GM12865 (cell line): ENCODE results near the gene OGT.
"Not testable (repeated sequence)": the region's sequence is repeated elsewhere in the genome, so short reads cannot be mapped to it uniquely, and the experiment has no call there.

Experiments used
- DNase-seq: peaks from one replicate; pipeline ENCODE4 v3.0.0; 2010; ENCODE audit warnings: low read depth
- H3K4me3 ChIP-seq: 2 replicates; pipeline ENCODE4 v1.5.1; 2011; ENCODE audit warnings: mild to moderate bottlenecking, low read depth, low read length, control low read depth
- CTCF ChIP-seq: IDR thresholded peaks from 2 replicates; pipeline ENCODE4 v1.5.1; 2011; ENCODE audit warnings: low read length, control low read depth, low read depth, inconsistent platforms; ENCODE audit not compliant: insufficient read depth; ENCODE audit errors: missing control alignments

Gene OGT

GRCh38 chrX:71547339-71547738 lies 14.4 kb downstream of the OGT start:
- no peak overlapping the region for H3K4me3 ChIP-seq
- no peak for DNase-seq
- no peak for TF ChIP-seq CTCF

- no peak for DNase-seq
- H3K4me3 ChIP-seq = no peak overlapping the region
- TF ChIP-seq CTCF = no peak
Measured at GRCh38 chrX:71549986-71550385, 17.1 kb downstream of the OGT start.

- H3K4me3 ChIP-seq = no peak overlapping the region
- TF ChIP-seq CTCF = no peak
- DNase-seq = no peak
Measured at GRCh38 chrX:71550578-71550977, 17.7 kb downstream of the OGT start.

GRCh38 chrX:71556036-71556435 lies 23.1 kb downstream of the OGT start:
- no peak for TF ChIP-seq CTCF
- no peak overlapping the region for H3K4me3 ChIP-seq
- DNase-seq = no peak

- no peak overlapping the region for H3K4me3 ChIP-seq
- no peak for TF ChIP-seq CTCF
- DNase-seq = no peak
Measured at GRCh38 chrX:71558920-71559319, 26.0 kb downstream of the OGT start.

- H3K4me3 ChIP-seq = not testable (repeated sequence)
Measured at GRCh38 chrX:71559773-71560172, 26.9 kb downstream of the OGT start.

GRCh38 chrX:71563921-71564320 lies 31.0 kb downstream of the OGT start:
- H3K4me3 ChIP-seq = no peak overlapping the region
- no peak for TF ChIP-seq CTCF
- DNase-seq = no peak

More at GRCh38 chrX:71559773-71560172, 26.9 kb downstream of the OGT start:
- not testable (repeated sequence) for DNase-seq

GRCh38 chrX:71565474-71566041 lies 32.7 kb downstream of the OGT start:
- no peak overlapping the region for H3K4me3 ChIP-seq
- DNase-seq = no peak
- TF ChIP-seq CTCF = no peak

GRCh38 chrX:71571390-71571789 lies 38.5 kb downstream of the OGT start:
- DNase-seq, H3K4me3 ChIP-seq: not testable (repeated sequence)
